ENCODE measurements around the gene DTX3.

The DTX3 gene

GRCh38 chr12:57624441-57625220, 20.0 kb downstream of the DTX3 start:
- no peak for DNase-seq (ENCODE audit: low read depth)
- H3K4me3 ChIP-seq (ENCODE audit: control insufficient read depth, low read depth, low read length), result no peak overlapping the region
- TF ChIP-seq CTCF (conservative IDR thresholded peaks at IDR 0.05; ENCODE audit: control insufficient read depth, insufficient read depth, low read depth, low read length), result no peak

GRCh38 chr12:57625261-57626032, 20.8 kb downstream of the DTX3 start:
- no peak for DNase-seq (ENCODE audit: low read depth)
- H3K4me3 ChIP-seq (ENCODE audit: control insufficient read depth, low read depth, low read length), result no peak overlapping the region
- no peak for TF ChIP-seq CTCF (conservative IDR thresholded peaks at IDR 0.05; ENCODE audit: control insufficient read depth, insufficient read depth, low read depth, low read length)

- TF ChIP-seq CTCF (conservative IDR thresholded peaks at IDR 0.05; ENCODE audit: control insufficient read depth, insufficient read depth, low read depth, low read length), result no peak
- H3K4me3 ChIP-seq (ENCODE audit: control insufficient read depth, low read depth, low read length), result no peak overlapping the region
- no peak for DNase-seq (ENCODE audit: low read depth)
Observed at GRCh38 chr12:57626111-57626920, 21.7 kb downstream of the DTX3 start.

GRCh38 chr12:57626921-57627445, 22.4 kb downstream of the DTX3 start:
- no peak for TF ChIP-seq CTCF (conservative IDR thresholded peaks at IDR 0.05; ENCODE audit: control insufficient read depth, insufficient read depth, low read depth, low read length)
- DNase-seq (ENCODE audit: low read depth), result no peak
- no peak overlapping the region for H3K4me3 ChIP-seq (ENCODE audit: control insufficient read depth, low read depth, low read length)

GRCh38 chr12:57627501-57628279, 23.1 kb downstream of the DTX3 start:
- DNase-seq (ENCODE audit: low read depth), result no peak
- TF ChIP-seq CTCF (conservative IDR thresholded peaks at IDR 0.05; ENCODE audit: control insufficient read depth, insufficient read depth, low read depth, low read length), result no peak
- H3K4me3 ChIP-seq (ENCODE audit: control insufficient read depth, low read depth, low read length), result no peak overlapping the region

All from fibroblast of mammary gland (primary cell).